BE2C (cell line): Measurements from ENCODE around the gene FBXO2.

Source experiments
- DNase-seq: peaks from one replicate; pipeline ENCODE4 v3.0.0-alpha.2; 2020
- H3K27me3 ChIP-seq: fragments of 250-450 bp; sonication (Bioruptor Pico); 2 replicates; pipeline ENCODE4 v1.5.1; 2020; ENCODE audit warnings: mild to moderate bottlenecking
- H3K36me3 ChIP-seq: fragments of 250-450 bp; sonication (Bioruptor Pico); 2 replicates; pipeline ENCODE4 v1.5.1; 2020; ENCODE audit warnings: mild to moderate bottlenecking
- H3K4me1 ChIP-seq: fragments of 250-450 bp; sonication (Bioruptor Pico); 2 replicates; pipeline ENCODE4 v1.5.1; 2020
- H3K4me3 ChIP-seq: 2 replicates; pipeline ENCODE4 v1.5.1; 2011; ENCODE audit warnings: low read depth, low read length
- H3K9me3 ChIP-seq: fragments of 250-450 bp; sonication (Bioruptor Pico); 2 replicates; pipeline ENCODE4 v1.5.1; 2020
- TF ChIP-seq, protein P1 (sequence below): IDR thresholded peaks from 2 replicates; pipeline ENCODE4 v1.5.1; 2012; ENCODE audit warnings: mild to moderate bottlenecking, low read depth, low read length

FBXO2 gene

GRCh38 chr1:11620405-11620804 is 33.8 kb downstream of the FBXO2 start:
- Histone ChIP-seq H3K9me3 (no peaks in the 10 kb centered on the region), H3K27me3 (no peaks in the 10 kb centered on the region), H3K4me3 (no peak overlapping the region), H3K36me3 (no peaks in the 10 kb centered on the region), H3K4me1 (no peaks in the 10 kb centered on the region)
- TF ChIP-seq, protein P1, sequence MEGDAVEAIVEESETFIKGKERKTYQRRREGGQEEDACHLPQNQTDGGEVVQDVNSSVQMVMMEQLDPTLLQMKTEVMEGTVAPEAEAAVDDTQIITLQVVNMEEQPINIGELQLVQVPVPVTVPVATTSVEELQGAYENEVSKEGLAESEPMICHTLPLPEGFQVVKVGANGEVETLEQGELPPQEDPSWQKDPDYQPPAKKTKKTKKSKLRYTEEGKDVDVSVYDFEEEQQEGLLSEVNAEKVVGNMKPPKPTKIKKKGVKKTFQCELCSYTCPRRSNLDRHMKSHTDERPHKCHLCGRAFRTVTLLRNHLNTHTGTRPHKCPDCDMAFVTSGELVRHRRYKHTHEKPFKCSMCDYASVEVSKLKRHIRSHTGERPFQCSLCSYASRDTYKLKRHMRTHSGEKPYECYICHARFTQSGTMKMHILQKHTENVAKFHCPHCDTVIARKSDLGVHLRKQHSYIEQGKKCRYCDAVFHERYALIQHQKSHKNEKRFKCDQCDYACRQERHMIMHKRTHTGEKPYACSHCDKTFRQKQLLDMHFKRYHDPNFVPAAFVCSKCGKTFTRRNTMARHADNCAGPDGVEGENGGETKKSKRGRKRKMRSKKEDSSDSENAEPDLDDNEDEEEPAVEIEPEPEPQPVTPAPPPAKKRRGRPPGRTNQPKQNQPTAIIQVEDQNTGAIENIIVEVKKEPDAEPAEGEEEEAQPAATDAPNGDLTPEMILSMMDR: no peak
- no peak for DNase-seq

- no peaks in the 10 kb centered on the region for H3K27me3 ChIP-seq
- H3K36me3 ChIP-seq: no peaks in the 10 kb centered on the region
- DNase-seq: no peak
- no peaks in the 10 kb centered on the region for H3K9me3 ChIP-seq
- no peaks in the 10 kb centered on the region for H3K4me1 ChIP-seq
- H3K4me3 ChIP-seq: no peak overlapping the region
- TF ChIP-seq, protein P1: no peak
Observed at GRCh38 chr1:11617741-11618140, 36.5 kb downstream of the FBXO2 start.

DNA sequence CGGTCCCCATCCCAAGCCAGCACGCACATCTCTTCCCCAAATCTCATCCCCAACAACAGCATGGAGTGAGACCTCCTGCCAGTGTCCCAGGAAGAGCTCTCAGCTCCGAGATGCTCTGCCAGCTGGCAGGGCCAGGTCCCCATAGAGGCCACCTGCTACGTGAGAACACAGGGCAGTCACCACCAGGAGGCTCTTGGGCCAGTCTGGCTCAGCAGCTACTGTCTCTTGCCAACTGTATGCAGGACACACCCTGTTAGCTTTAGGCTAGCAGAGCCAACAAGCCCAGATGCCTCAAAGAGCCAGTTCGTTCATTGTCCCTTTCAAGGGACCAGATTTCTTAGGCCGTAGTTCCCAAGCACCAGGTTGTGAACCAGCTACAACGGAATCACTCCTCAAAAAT is 36.9 kb downstream of the FBXO2 start:
- H3K27me3 ChIP-seq: no peaks in the 10 kb centered on the region
- H3K9me3 ChIP-seq: no peaks in the 10 kb centered on the region
- no peak overlapping the region for H3K4me3 ChIP-seq
- DNase-seq: no peak
- H3K36me3 ChIP-seq: no peaks in the 10 kb centered on the region
- no peaks in the 10 kb centered on the region for H3K4me1 ChIP-seq
- TF ChIP-seq, protein P1: 0 out of 2 replicates have a peak, but pooled peaks have one; percentile 6

DNA sequence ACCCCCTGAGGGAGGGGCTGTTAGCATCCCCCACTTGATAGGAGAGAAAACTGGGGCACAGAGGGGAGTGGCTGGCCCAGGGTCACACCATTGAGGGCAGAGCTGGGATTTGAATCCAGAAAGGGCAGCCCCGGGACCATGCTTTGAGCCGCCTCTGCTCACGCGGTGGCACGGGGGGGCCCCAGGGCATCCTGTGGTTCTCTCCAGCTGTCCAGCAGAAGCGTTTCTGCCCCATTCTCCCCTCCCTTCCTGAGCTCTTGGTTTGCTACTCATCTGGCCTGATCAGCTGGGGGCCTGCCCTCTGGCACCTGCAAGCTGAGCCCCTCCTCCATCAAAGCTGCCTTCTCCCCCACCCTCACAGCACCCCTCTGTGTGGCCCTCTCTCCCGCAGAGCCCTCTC is 37.5 kb downstream of the FBXO2 start:
- TF ChIP-seq, protein P1: no peak
- Histone ChIP-seq H3K36me3 (no peaks in the 10 kb centered on the region), H3K4me3 (no peak overlapping the region), H3K9me3 (no peaks in the 10 kb centered on the region), H3K27me3 (no peaks in the 10 kb centered on the region), H3K4me1 (no peaks in the 10 kb centered on the region)
- DNase-seq: no peak

- Histone ChIP-seq H3K36me3 (no peaks in the 10 kb centered on the region), H3K4me1 (no peaks in the 10 kb centered on the region), H3K4me3 (no peak overlapping the region), H3K9me3 (no peaks in the 10 kb centered on the region), H3K27me3 (no peaks in the 10 kb centered on the region)
- TF ChIP-seq, protein P1: no peak
- DNase-seq: no peak
Observed at GRCh38 chr1:11615090-11615489, 39.1 kb downstream of the FBXO2 start.

- Histone ChIP-seq H3K9me3 (no peaks in the 10 kb centered on the region), H3K4me3 (no peak overlapping the region), H3K27me3 (no peaks in the 10 kb centered on the region), H3K4me1 (no peaks in the 10 kb centered on the region), H3K36me3 (no peaks in the 10 kb centered on the region)
- TF ChIP-seq, protein P1: no peak
- no peak for DNase-seq
Observed at GRCh38 chr1:11613347-11613746, 40.9 kb downstream of the FBXO2 start.
